HG02970 (cell line): ENCODE measurements around the gene ZNF556.

Experiments
- ATAC-seq: cut with Tn5 transposase; IDR thresholded peaks from one replicate; pipeline ENCODE4 v1.9.1; 2021; ENCODE audit warnings: mild to moderate bottlenecking, moderate library complexity, moderate number of reproducible peaks; ENCODE audit not compliant: unreplicated experiment, low FRiP score

ZNF556 gene

GRCh38 chr19:2867025-2867991 lies at the start of gene ZNF556:
Gene ZNF556, plus strand, starts transcription at chr19:2867335. Its CDS starts 87 bp downstream, at chr19:2867422.
- no peak for ATAC-seq

- peak; percentile 92 for ATAC-seq
Observed at GRCh38 chr19:2819540-2820111, 47.5 kb upstream of the ZNF556 start, which contains the start of gene ZNF554. Gene ZNF554, plus strand, starts transcription at chr19:2819868. Its CDS starts 204 bp downstream, at chr19:2820072.

- peak; percentile 19 for ATAC-seq
Observed at GRCh38 chr19:2820112-2820702, 46.9 kb upstream of the ZNF556 start.

- ATAC-seq: no peak
Observed at GRCh38 chr19:2822846-2823245, 44.3 kb upstream of the ZNF556 start.

GRCh38 chr19:2823646-2824045 lies 43.5 kb upstream of the ZNF556 start:
- ATAC-seq: no peak

- ATAC-seq: no peak
Observed at GRCh38 chr19:2824129-2824528, 43.0 kb upstream of the ZNF556 start.

GRCh38 chr19:2827022-2827421 lies 40.1 kb upstream of the ZNF556 start:
- ATAC-seq: no peak

- no peak for ATAC-seq
Observed at GRCh38 chr19:2827840-2828489, 39.2 kb upstream of the ZNF556 start.

- ATAC-seq: no peak
Observed at GRCh38 chr19:2834294-2834871, 32.8 kb upstream of the ZNF556 start.

- ATAC-seq: no peak
Observed at GRCh38 chr19:2837430-2837829, 29.7 kb upstream of the ZNF556 start.

GRCh38 chr19:2840794-2841791 lies 26.0 kb upstream of the ZNF556 start, which contains the start of gene ZNF555:
Gene ZNF555, plus strand, starts transcription at chr19:2841475. Its CDS starts 98 bp downstream, at chr19:2841573.
- ATAC-seq: peak; percentile 90

- ATAC-seq: no peak
Observed at GRCh38 chr19:2841855-2842574, 25.1 kb upstream of the ZNF556 start.

- ATAC-seq: no peak
Observed at GRCh38 chr19:2845107-2845506, 22.0 kb upstream of the ZNF556 start.

GRCh38 chr19:2846180-2846894 lies 20.8 kb upstream of the ZNF556 start:
- ATAC-seq: no peak

- ATAC-seq: no peak
Observed at GRCh38 chr19:2847507-2847906, 19.6 kb upstream of the ZNF556 start.

- no peak for ATAC-seq
Observed at GRCh38 chr19:2848616-2849015, 18.5 kb upstream of the ZNF556 start.

GRCh38 chr19:2850256-2850925 lies 16.7 kb upstream of the ZNF556 start:
- ATAC-seq: no peak
